ENCODE data around the gene AIG1. TPM values are rescaled to one million over a fixed set of nuclear protein-coding genes. Genes with fewer than 3 reads are reported as not detected.

AIG1 gene
- total and polyA plus RNA-seq, 2 donors from 2014 or later = 57.3 to 146 TPM

GRCh38 chr6:143127941-143128680 is 67.4 kb downstream of the AIG1 start:
- intact Hi-C loops (cut with DNase I) = no loop called here
- Histone ChIP-seq H3K36me3 (ENCODE audit: control insufficient read depth in 2 of 3, insufficient read depth in 3 of 3, low read length in 3 of 3) (no peaks in the 10 kb centered on the region), H3K27me3 (ENCODE audit: control insufficient read depth, insufficient read depth, low read length) (no peaks in the 10 kb centered on the region), H3K4me1 (ENCODE audit: control insufficient read depth in 2 of 3, insufficient read depth in 2 of 3, low read depth in 1 of 3, low read length in 3 of 3) (no peaks in the 10 kb centered on the region), H3K4me3 (ENCODE audit: low read length in 3 of 3) (no peak overlapping the region), H3K27ac (ENCODE audit: low read depth in 2 of 2, low read length in 2 of 2) (no peak overlapping the region), H3K9ac (ENCODE audit: low read length in 3 of 3) (no peak overlapping the region), H3K9me3 (ENCODE audit: control insufficient read depth in 2 of 3, insufficient read depth in 1 of 3, low read length in 3 of 3) (peaks cover 1 to 15% (median 2%) of the 10 kb centered on the region in 3 donors)
- DNase-seq = no peak
- TF ChIP-seq CTCF (IDR thresholded peaks at IDR 0.05; ENCODE audit: borderline replicate concordance, extremely low read depth, insufficient read depth) = no peak
- no peak for FAIRE-seq

- no peaks in the 10 kb centered on the region for H3K4me1 ChIP-seq (ENCODE audit: control insufficient read depth in 2 of 3, insufficient read depth in 2 of 3, low read depth in 1 of 3, low read length in 3 of 3)
- no peak overlapping the region for H3K4me3 ChIP-seq (ENCODE audit: low read length in 3 of 3)
- H3K36me3 ChIP-seq (ENCODE audit: control insufficient read depth in 2 of 3, insufficient read depth in 3 of 3, low read length in 3 of 3) = no peaks in the 10 kb centered on the region
- H3K9ac ChIP-seq (ENCODE audit: low read length in 3 of 3) = no peak overlapping the region
- FAIRE-seq = no peak
- H3K27ac ChIP-seq (ENCODE audit: low read depth in 2 of 2, low read length in 2 of 2) = no peak overlapping the region
- no peak for TF ChIP-seq CTCF (IDR thresholded peaks at IDR 0.05; ENCODE audit: borderline replicate concordance, extremely low read depth, insufficient read depth)
- DNase-seq = no peak
- peaks cover 1 to 15% (median 2%) of the 10 kb centered on the region in 3 donors for H3K9me3 ChIP-seq (ENCODE audit: control insufficient read depth in 2 of 3, insufficient read depth in 1 of 3, low read length in 3 of 3)
- intact Hi-C loops (cut with DNase I) = no loop called here
- no peaks in the 10 kb centered on the region for H3K27me3 ChIP-seq (ENCODE audit: control insufficient read depth, insufficient read depth, low read length)
These were observed 68.0 kb downstream of the AIG1 start for GRCh38 chr6:143128681-143129015.

- Histone ChIP-seq H3K27me3 (ENCODE audit: control insufficient read depth, insufficient read depth, low read length) (no peaks in the 10 kb centered on the region), H3K9me3 (ENCODE audit: control insufficient read depth in 2 of 3, insufficient read depth in 1 of 3, low read length in 3 of 3) (peaks cover 1 to 15% (median 2%) of the 10 kb centered on the region in 3 donors), H3K36me3 (ENCODE audit: control insufficient read depth in 2 of 3, insufficient read depth in 3 of 3, low read length in 3 of 3) (no peaks in the 10 kb centered on the region), H3K4me1 (ENCODE audit: control insufficient read depth in 2 of 3, insufficient read depth in 2 of 3, low read depth in 1 of 3, low read length in 3 of 3) (no peaks in the 10 kb centered on the region), H3K9ac (ENCODE audit: low read length in 3 of 3) (no peak overlapping the region), H3K4me3 (ENCODE audit: low read length in 3 of 3) (no peak overlapping the region), H3K27ac (ENCODE audit: low read depth in 2 of 2, low read length in 2 of 2) (no peak overlapping the region)
- no peak for DNase-seq
- intact Hi-C loops (cut with DNase I) = no loop called here
- no peak for TF ChIP-seq CTCF (IDR thresholded peaks at IDR 0.05; ENCODE audit: borderline replicate concordance, extremely low read depth, insufficient read depth)
- FAIRE-seq = no peak
These were observed 70.2 kb downstream of the AIG1 start for GRCh38 chr6:143130928-143131327.
